NCI-H748 treated with DMSO at 0.1 percent for 48 hours (cell line): ENCODE measurements around the gene FGF9.

ENCODE experiments used
- DNase-seq: peaks from one replicate; lab custom pipeline; 2025; lab: John Stamatoyannopoulos, UW

FGF9 gene

GRCh38 chr13:21709697-21710096 lies 38.8 kb downstream of the FGF9 start:
- DNase-seq, result no peak

GRCh38 chr13:21710163-21710562 lies 39.3 kb downstream of the FGF9 start:
- DNase-seq, result no peak

- DNase-seq, result no peak
These were observed 46.9 kb downstream of the FGF9 start for GRCh38 chr13:21717817-21718216.

GRCh38 chr13:21719463-21719862 lies 48.6 kb downstream of the FGF9 start:
- no peak for DNase-seq

GRCh38 chr13:21723807-21724505 lies 53.1 kb downstream of the FGF9 start:
- DNase-seq, result no peak

- DNase-seq, result no peak
These were observed 59.5 kb downstream of the FGF9 start for GRCh38 chr13:21730186-21730880.

GRCh38 chr13:21733475-21734263 lies 62.8 kb downstream of the FGF9 start:
- DNase-seq, result no peak

GRCh38 chr13:21734961-21735360 lies 64.1 kb downstream of the FGF9 start:
- no peak for DNase-seq

- no peak for DNase-seq
These were observed 65.0 kb downstream of the FGF9 start for GRCh38 chr13:21735701-21736401.

- no peak for DNase-seq
These were observed 66.1 kb downstream of the FGF9 start for GRCh38 chr13:21736926-21737325.

GRCh38 chr13:21738630-21739029 lies 67.8 kb downstream of the FGF9 start:
- DNase-seq, result no peak

- DNase-seq, result no peak
These were observed 68.9 kb downstream of the FGF9 start for GRCh38 chr13:21739771-21740170.

GRCh38 chr13:21741396-21741979 lies 70.6 kb downstream of the FGF9 start:
- DNase-seq, result no peak

- DNase-seq, result no peak
These were observed 71.2 kb downstream of the FGF9 start for GRCh38 chr13:21742096-21742495.

- no peak for DNase-seq
These were observed 73.3 kb downstream of the FGF9 start for GRCh38 chr13:21744149-21744548.

- no peak for DNase-seq
These were observed 74.4 kb downstream of the FGF9 start for GRCh38 chr13:21745307-21745706.

GRCh38 chr13:21747456-21747855 lies 76.6 kb downstream of the FGF9 start:
- no peak for DNase-seq

- DNase-seq, result no peak
These were observed 77.3 kb downstream of the FGF9 start for GRCh38 chr13:21748166-21748565.

- DNase-seq, result no peak
These were observed 78.5 kb downstream of the FGF9 start for GRCh38 chr13:21749410-21749809.

- no peak for DNase-seq
These were observed 81.6 kb downstream of the FGF9 start for GRCh38 chr13:21752501-21752900.

GRCh38 chr13:21753117-21753729 lies 82.3 kb downstream of the FGF9 start:
- DNase-seq, result no peak
